NB4 (cell line): ENCODE measurements around the gene SEC24A.

Experiments used
- MYC ChIP-seq: IDR thresholded peaks from 2 replicates; pipeline ENCODE4 v1.6.1; 2011; ENCODE audit warnings: low read depth, low read length
- POLR2A ChIP-seq: IDR thresholded peaks from 2 replicates; pipeline ENCODE4 v1.6.1; 2011; ENCODE audit warnings: mild to moderate bottlenecking; ENCODE audit not compliant: insufficient read length; ENCODE audit errors: extremely low read depth
- TF ChIP-seq, protein P1 (sequence below): IDR thresholded peaks from one replicate; pipeline ENCODE4 v1.5.1; 2012; ENCODE audit warnings: low read depth, low read length

DNA sequence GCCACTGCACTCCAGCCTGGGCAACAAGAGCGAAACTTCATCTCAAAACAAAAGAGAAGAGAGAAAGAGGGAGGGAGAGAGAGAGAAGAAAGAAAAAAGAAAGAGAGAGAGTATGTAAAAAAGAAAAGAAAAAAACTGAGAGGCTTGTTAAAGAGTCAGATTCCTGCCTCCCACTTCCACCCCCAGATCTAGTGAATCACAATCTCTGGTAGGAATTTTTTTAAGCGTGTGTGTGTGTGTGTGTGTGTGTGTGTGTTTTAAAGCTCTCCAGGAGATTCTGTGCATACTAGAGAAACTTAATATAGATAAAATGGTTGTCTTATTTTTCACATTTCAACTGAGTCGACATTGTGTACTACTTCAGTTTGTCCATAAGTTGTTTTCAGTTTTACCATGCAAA lies 48.0 kb upstream of the SEC24A start:
- TF ChIP-seq, protein P1, sequence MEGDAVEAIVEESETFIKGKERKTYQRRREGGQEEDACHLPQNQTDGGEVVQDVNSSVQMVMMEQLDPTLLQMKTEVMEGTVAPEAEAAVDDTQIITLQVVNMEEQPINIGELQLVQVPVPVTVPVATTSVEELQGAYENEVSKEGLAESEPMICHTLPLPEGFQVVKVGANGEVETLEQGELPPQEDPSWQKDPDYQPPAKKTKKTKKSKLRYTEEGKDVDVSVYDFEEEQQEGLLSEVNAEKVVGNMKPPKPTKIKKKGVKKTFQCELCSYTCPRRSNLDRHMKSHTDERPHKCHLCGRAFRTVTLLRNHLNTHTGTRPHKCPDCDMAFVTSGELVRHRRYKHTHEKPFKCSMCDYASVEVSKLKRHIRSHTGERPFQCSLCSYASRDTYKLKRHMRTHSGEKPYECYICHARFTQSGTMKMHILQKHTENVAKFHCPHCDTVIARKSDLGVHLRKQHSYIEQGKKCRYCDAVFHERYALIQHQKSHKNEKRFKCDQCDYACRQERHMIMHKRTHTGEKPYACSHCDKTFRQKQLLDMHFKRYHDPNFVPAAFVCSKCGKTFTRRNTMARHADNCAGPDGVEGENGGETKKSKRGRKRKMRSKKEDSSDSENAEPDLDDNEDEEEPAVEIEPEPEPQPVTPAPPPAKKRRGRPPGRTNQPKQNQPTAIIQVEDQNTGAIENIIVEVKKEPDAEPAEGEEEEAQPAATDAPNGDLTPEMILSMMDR = no peak
- TF ChIP-seq POLR2A = no peak
- TF ChIP-seq MYC = no peak
